COLO668 (cell line): ENCODE data around the gene FAM163B.
"Not testable (repeated sequence)": the region's sequence is repeated elsewhere in the genome, so short reads cannot be mapped to it uniquely, and the experiment has no call there.

Experiments used
- DNase-seq: peaks from one replicate; lab custom pipeline; 2025; ENCODE audit not compliant: unreplicated experiment; lab: John Stamatoyannopoulos, UW

FAM163B gene

DNA sequence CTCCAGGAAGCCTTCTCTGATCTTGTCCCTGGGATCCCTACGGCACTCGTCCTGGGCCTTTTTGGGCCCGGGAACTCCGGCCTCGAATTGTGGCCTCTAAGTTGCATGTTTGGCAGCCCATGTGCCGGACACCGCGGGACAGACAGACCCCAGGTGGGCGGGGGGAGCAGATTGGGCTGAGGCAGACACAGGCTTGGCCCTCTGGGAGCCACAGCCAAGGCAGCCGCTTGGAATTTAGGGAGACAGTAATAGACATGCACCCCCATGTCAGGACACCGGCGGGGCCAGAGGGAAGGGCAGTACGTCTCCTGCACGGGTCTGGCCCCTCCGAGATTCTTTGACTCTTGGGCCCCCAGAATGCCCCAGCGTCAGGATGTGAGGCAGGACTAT lies 38.5 kb downstream of the FAM163B start:
- no peak for DNase-seq

DNA sequence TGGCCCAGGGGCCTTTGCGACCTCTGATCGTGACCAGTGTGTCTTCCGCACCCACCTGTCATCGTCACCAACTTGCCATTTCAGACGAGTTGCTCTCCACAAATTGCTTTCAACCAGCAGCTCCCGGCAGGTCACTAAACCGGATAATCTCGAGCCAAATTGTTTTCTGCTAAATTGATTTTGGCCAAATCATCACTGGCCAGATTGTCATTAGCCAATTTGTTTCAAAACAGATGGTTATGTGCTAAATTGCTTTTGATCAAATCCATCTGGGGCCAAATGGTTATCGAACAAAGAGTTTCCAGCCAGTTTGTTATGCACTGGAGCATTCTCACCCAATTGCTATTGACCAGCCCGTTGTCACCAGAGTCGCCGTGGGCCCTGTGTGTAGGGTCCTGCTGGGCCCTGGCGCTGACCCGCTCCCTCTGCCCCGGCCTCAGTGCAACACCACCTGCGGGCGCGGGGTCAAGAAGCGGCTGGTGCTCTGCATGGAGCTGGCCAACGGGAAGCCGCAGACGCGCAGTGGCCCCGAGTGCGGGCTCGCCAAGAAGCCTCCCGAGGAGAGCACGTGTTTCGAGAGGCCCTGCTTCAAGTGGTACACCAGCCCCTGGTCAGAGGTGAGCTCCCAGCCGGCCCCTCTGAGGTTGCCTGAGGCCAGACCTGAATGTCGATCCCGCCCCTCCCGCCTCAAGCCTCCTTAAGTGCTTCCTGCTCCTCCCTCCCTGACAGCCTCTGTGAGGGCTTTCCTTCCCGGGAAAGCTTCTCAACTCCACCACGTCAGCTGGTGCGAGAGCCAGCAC lies 39.1 kb downstream of the FAM163B start:
- no peak for DNase-seq

DNA sequence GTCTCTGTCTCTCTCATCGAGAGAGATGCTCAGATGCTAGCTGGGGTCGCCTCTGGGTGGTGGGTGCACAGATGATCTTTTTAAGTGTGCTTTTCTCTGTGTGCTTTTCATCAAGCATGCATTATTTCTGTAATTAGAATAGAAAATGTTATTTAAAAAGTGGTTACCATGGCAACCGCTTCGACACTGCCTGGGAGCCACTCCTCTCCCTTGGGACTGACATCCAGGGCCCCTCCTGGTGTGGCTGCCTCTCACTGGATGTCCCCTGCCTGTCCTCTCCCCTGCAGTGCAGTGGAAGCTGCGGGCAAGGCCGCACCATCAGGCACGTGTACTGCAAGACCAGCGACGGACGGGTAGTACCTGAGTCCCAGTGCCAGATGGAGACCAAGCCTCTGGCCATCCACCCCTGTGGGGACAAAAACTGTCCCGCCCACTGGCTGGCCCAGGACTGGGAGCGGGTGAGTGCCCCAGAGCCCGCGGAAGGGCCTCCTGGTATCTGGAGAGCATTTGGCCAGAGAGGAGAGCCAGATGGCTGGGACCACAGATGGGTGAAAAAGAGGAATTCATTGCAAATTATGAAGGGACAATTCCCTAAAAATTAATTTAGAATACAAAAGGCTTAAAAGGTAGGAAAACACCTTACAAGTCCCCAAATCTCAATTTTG lies 39.9 kb downstream of the FAM163B start:
- no peak for DNase-seq

DNA sequence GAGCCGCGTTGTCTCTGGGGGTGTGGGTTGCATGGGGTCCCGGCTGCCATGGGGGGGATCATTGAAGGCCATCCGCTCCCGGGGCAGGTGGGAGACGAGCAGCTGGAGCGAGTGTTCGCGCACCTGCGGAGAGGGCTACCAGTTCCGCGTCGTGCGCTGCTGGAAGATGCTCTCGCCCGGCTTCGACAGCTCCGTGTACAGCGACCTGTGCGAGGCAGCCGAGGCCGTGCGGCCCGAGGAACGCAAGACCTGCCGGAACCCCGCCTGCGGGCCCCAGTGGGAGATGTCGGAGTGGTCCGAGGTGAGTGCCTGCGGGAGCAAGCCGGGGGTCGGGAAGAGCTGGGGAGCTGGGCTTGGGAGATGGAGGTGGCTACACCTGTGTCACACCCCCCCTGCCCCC lies 41.0 kb downstream of the FAM163B start:
- DNase-seq, result no peak

DNA sequence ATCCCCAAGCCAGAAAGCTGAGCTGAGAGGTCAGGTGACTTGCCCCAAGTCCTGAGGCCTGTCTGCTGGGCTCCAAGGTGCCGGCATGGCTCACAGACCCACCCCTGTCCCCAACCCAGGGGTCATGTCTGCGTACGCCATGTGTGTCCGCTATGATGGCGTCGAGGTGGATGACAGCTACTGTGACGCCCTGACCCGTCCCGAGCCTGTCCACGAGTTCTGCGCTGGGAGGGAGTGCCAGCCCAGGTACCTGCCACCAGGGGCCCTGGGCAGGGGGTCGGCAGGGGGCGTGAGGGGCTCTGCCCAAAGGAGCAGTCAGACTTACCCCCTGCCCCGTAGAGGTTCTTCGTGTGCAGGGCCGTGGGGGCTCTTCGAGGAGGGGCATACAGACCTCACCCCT lies 42.4 kb downstream of the FAM163B start:
- no peak for DNase-seq

DNA sequence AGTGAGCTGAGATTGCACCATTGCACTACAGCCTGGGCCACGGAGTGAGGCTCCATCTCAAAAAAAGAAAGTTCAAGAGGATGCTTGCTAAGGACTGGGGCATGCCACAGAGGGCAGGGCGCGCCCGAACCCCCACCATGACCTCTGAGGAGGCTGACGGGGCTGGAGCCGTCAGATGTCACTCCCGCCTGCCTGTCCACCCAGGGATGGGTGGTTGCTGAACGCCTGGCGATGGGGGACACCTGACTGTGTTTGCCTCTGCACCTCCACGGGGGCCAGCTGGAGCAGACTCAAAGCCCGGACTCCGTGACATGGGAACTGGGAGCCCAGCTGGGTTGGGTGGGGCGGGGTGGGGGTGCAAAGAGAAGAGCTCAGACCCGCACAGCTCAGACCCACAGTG lies 42.8 kb downstream of the FAM163B start:
- no peak for DNase-seq

DNA sequence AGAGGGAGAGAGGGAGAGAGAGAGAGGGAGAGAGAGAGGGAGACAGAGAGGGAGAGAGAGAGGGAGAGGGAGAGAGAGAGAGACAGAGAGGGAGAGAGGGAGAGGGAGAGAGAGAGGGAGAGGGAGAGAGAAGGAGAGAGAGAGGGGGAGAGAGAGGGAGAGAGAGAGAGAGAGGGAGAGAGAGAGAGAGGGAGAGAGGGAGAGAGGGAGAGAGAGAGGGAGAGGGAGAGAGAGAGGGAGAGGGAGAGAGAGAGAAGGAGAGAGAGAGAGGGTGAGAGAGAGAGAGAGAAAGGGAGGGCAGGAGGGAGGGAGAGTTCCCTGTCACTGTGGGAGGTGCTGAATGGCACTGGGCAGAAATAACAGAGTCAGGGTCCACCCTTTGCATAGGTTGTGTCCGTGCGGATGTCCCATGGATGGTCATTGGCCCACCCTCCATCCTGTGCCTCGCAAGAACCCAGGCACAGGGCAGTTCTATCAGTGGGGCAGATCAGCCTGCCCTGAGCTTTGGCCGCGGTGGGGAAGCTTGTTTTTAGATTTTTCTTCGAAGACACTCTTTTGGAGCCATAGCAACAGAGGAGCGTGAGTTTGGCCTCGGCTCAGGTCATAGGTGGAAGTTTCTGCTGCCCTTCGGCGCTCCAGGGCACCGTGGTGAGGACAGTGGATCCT lies 44.6 kb downstream of the FAM163B start:
- no peak for DNase-seq

DNA sequence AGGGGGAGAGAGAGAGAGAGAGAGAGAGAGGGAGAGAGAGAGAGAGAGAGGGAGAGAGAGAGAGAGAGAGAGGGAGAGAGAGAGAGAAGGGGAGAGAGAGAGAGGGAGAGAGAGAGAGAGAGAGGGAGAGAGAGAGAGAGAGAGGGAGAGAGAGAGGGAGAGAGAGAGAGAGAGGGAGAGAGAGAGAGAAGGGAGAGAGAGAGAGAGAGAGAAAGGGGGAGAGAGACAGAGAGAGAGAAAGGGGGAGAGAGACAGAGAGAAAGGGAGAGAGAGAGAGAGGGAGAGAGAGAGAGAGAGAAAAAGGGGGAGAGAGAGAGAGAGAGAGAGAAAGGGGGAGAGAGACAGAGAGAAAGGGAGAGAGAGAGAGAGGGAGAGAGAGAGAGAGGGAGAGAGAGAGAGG lies 45.4 kb downstream of the FAM163B start:
- DNase-seq, result not testable (repeated sequence)

DNA sequence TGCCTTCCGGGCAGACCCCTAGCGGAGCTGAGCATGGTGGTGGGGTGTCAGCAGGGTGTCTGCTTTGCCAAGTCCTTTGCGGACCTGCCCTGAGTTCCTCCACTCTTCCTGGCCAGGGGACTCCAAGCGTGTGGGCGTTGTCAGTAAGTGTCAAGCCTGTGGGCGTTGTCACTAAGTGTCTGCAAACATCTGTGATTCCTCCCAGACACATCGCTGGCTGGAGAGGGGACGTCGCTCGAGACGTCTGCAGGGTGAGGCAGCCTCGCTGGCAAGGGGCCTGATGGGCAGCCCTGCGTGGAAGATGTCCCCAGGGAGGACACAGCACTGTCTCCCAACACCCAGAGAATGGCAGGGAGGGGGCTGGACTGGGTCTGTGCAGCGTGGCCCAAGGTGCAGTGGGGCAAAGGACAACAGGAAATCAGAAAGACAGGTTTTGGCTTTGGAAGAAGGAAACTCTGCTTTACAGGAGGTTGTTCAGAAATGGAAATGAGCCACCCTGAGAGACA lies 45.8 kb downstream of the FAM163B start:
- no peak for DNase-seq

DNA sequence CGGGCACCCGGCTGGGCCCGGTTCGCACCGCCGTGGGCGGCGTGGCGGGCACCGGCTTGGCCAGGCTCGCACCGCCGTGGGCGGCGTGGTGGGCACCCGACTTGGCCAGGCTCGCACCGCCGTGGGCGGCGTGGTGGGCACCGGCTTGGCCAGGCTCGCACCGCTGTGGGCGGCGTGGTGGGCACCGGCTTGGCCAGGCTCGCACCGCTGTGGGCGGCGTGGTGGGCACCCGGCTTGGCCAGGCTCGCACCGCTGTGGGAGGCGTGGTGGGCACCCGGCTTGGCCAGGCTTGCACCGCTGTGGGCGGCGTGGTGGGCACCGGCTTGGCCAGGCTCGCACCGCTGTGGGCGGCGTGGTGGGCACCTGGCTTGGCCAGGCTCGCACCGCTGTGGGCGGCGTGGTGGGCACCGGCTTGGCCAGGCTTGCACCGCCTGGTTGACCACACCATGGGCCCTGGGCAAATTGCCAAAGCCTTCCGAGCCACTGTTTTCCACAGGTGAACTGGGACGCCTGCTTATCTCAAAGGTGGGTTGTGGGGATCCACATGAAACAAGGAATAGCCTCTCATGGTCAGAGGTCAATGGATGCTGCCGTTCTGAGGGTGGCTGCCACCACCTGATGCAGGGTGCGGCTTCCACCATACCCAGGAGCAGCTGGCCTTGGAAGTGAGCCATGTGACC lies 46.4 kb downstream of the FAM163B start:
- no peak for DNase-seq

DNA sequence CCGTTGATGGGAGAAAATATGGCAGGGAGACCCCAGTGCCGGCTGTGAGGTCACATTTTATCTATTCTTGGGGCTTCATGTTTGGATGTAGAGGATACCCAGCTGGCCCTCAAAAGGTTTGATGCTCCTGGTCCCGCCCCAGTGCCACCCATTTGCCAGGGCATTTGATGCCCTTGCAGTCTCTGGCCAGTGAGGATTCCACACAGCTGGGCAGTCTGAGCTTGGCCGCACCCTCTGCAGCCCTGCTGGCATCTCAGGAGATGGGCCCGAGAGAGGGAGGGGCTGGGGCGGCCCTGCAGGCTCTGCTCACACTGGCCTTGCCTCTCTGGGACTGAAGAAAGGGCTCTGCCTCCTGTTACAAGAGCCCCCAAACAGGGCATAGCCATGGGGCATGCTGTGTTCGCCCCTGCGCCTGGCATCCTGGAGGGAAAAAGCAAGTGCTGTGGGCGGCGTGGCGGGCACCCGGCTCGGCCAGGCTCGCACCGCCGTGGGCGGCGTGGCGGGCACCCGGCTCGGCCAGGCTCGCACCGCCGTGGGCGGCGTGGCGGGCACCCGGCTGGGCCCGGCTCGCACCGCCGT lies 47.1 kb downstream of the FAM163B start:
- DNase-seq, result no peak

DNA sequence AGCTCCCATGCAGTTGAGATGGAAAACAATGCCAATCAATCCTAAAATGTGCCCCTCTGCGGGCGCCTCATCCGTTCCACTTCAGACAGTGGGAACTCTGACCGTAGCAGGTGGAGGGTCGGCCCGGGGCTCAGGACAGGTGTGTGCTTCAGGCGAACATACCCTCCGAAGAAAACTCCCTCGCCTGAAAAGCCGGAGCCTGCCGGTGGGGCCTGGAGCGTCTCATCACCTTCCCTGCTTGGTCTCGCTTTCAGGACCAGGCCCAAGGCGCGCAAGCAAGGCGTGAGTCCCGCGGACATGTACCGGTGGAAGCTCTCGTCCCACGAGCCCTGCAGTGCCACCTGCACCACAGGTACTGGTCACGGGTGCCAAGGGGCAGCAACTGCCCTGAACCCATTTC lies 48.2 kb downstream of the FAM163B start:
- DNase-seq, result no peak

DNA sequence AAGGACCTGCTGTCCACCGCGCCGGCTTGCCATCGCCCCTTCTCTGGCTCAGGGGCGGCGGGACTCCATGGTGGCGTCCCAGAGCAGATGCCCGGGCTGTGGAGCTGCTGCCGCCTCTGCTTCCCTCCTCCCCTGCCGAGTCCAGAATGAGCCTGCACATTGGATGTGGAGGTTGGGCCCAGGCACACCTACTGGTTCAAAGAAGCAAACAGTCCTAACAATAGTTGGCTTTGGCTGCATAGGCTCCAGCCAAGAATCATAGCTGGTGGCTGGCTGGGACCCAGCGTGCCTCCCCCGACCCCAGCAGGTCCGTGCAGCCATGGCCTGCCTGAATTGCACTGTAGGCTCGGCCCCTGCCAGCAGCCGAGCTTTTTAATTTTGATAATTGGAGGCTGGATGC lies 48.9 kb downstream of the FAM163B start:
- DNase-seq, result no peak

DNA sequence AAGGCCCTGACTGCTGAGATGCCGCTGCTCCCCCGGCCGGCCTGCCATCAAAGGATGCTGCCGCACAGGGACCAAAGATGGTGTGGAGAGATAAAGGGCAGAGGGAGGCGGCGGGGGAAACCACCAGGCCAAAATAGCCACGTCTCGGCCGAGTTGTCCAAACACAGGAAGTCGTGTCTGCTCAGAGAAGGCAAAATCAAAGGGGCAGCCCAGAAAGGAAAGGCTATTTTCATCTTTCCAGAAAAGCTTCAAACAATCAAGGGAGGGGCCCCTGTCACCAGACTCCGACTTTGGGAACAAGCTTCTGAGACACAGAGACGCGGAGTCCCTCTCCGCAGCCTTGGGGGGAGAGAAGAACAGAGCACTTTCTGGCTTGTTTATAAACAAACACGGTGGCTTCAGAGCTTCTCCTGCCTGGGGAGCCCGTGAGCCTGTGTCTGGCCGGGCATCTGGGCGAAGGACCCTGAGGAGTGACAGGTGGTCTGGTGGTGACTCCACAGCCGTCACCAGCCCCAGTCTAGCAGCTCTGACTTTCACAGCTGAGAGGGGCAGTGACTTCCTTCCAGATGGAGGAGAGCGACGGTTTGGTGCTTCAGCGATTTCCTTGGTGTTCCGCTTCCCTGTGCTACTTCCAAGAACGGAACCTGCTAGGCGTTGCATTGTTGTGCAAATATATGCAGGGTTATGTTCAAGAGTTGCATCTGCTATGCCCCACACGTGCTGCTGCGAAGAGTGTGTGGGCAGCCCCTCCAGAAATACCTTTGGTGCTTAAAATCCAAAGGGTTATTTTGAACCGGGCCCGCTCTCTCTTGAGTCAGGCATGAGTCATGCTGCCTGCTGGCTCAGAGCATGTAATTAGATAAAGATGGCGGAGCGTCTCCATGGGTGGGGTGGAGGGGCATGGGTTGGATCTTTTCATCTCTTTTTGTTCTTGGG lies 50.7 kb downstream of the FAM163B start:
- DNase-seq, result no peak

DNA sequence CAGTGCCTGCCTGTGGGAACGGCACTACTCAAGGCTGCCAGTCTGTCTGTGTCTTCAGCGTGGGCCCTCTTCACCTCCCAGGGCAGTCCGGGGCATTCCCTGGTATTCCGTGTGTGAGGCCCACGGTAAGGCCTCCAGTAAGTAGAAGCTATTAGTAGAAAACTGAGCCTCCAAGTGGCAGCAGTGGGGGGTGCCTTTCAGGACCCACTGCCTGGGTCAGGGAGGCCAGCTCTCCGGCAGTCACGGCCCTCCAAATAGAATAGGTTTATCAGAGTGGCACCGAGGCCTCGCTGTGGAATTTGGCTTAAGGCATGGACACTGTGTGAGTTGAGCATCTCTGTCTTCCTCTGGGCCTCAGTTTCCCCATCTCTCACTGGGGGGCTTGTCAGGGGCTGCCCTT lies 51.6 kb downstream of the FAM163B start:
- DNase-seq, result no peak

DNA sequence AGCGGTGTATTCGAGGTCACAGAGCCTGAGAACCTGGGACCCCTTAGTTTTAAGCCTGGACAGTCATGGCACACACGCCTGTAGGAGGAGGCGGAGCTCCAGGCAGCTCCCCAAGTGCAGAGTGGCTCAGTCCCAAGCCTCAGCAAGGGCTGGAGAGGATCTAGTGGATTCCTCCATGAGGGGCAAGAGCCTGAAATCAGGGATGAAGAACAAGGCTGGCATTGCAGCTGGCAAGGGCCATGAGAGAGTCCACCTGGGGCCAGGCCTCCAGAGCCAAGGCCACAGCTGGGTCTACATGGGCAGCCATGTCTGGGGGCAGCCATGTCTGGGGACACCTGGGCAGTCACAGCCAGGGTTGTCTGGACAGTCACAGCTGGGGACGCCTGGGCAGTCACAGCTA lies 52.8 kb downstream of the FAM163B start:
- no peak for DNase-seq

DNA sequence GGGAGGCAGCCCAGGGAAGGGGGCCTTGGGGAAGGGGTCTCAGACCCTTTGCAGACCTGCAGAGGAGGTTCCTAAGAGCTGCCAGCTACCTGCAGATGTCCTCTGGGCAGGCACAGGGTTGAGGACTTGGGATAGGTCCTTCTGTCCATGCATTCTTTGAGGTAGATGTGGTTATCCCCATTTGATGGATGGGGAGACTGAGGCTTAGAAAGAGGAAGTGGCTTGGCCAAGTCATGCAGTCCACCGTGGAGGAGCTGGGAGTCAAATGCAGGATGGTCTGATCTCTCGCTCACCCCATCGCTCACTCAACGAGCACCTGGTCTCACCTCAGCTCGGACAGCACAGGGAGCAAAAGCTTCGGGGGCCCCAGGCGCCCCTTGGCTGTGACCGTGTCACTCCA lies 54.5 kb downstream of the FAM163B start:
- DNase-seq, result no peak

DNA sequence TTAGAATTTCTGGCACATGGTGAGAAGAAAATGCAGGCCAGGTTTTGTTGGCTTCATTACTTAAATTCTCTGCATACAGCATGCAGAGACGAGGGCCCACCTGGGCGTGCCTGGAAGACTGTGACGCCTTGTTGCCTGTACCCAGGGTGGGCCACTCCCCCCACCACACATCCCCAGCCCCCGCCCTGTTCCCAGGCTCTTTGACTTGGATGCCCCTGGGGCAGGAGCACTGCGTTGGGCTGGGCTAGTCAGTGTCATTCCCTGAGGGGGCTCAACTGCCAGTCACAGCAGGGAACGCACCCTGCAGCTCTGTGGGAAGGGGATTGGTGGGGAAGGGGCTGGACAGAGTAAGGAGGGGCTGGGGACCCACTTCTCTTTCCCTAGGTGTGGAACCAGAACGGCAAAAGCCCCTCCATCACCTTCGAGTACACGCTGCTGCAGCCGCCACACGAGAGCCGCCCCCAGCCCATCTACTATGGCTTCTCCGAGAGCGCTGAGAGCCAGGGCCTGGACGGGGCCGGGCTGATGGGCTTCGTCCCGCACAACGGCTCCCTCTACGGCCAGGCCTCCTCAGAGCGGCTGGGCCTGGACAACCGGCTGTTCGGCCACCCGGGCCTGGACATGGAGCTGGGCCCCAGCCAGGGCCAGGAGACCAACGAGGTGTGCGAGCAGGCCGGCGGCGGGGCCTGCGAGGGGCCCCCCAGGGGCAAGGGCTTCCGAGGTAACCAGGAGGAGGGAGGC lies 55.0 kb downstream of the FAM163B start:
- no peak for DNase-seq

DNA sequence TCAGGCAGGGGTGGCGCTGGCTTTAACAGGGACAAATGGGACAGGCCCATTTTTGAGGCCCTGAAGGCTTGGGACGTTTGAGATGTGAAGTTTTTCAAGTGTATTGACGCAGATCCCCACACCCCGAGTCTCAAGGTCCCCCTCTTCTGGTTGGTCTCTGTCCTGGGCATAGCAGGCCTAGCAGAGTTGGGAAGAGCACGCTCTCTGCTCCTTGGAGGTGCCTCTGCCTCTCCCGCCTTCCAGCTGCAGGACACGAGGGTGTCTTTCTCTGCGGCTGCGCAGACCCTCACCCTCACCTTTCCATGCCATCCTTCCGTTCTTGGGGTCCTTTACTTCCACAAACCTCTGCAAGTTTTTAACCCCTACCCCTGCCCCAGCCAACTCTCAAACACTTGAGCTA lies 56.1 kb downstream of the FAM163B start:
- DNase-seq, result no peak
